HCT116 (cell line): Measurements from ENCODE around the gene CBL. TPM values are rescaled to one million over a fixed set of nuclear protein-coding genes. Genes with fewer than 3 reads are reported as not detected.

ENCODE experiments used
- ATAC-seq: fragments of 200-7000 bp; cut with Tn5 transposase; 2 replicates; pipeline ENCODE4 v1.9.1; 2020; ENCODE audit warnings: mild to moderate bottlenecking, moderate library complexity
- BruUV-seq: library from RNA; stranded (reverse); fragments of 400-500 nt; replicated peaks from 2 replicates; lab custom pipeline; 2021; lab: Mats Ljungman, UMichigan
- CTCF ChIA-PET: fragments of 300-600 bp; sonication (Branson Sonifier 250); formaldehyde crosslinking; loops from one replicate; lab custom pipeline; 2021; ENCODE audit warnings: antibody characterized with exemption; lab: Charles Lee
- POLR2A ChIA-PET: fragments of 300-600, 350-600 bp; sonication (Branson Sonifier 250); formaldehyde crosslinking; loops from one replicate; lab custom pipeline; 2021; ENCODE audit warnings: antibody characterized with exemption; lab: Charles Lee
- RAD21 ChIA-PET, 2 experiments: fragments of 300-600 bp; sonication (Branson Sonifier 250); formaldehyde crosslinking; loops; one replicate each; lab custom pipeline; 2023; ENCODE audit warnings: low total read pairs in 2 of 2; ENCODE audit not compliant: uncharacterized antibody in 2 of 2, unreplicated experiment in 2 of 2, low non-redundant PET in 1 of 2; lab: Charles Lee
- DNase-seq: peaks from one replicate; pipeline ENCODE4 v3.0.0-alpha.2; 2010; ENCODE audit warnings: low read depth, low spot score
- H2AFZ ChIP-seq: fragments of 200-600 bp; shearing (Covaris generic), sonication (generic); 2 replicates; pipeline ENCODE4 v1.6.1; 2017; ENCODE audit warnings: low read depth, mixed run types, mixed read lengths, antibody characterized with exemption, low read length; ENCODE audit not compliant: poor library complexity, severe bottlenecking
- H3K27ac ChIP-seq: 2 replicates; pipeline ENCODE4 v1.5.1; 2012; ENCODE audit warnings: low read depth, low read length
- H3K27me3 ChIP-seq: fragments of 200-600 bp; sonication (generic); 2 replicates; pipeline ENCODE4 v1.6.1; 2016; ENCODE audit warnings: mixed run types, low read length, mixed read lengths; ENCODE audit not compliant: insufficient read depth
- H3K36me3 ChIP-seq, 2 experiments: fragments of 200-500 bp in 1 of 2; fragments of 200-600 bp in 1 of 2; sonication (Bioruptor generic) in 1 of 2; sonication (generic) in 1 of 2; 2 replicates each; pipeline versions ENCODE4 v1.5.1 to v1.6.1; 2014 to 2016; ENCODE audit warnings: low read length in 2 of 2, inconsistent platforms in 1 of 2, mixed read lengths in 1 of 2, mixed run types in 1 of 2; ENCODE audit not compliant: insufficient read depth in 2 of 2, control insufficient read depth in 1 of 2
- H3K4me1 ChIP-seq, 2 experiments: fragments of 200-600 bp in 1 of 2; sonication (generic) in 1 of 2; 2 replicates each; pipeline versions ENCODE4 v1.5.1 to v1.6.1; 2012 to 2017; ENCODE audit warnings: low read length in 2 of 2, inconsistent platforms in 1 of 2, mild to moderate bottlenecking in 1 of 2, mixed read lengths in 1 of 2, mixed run types in 1 of 2, moderate library complexity in 1 of 2; ENCODE audit not compliant: insufficient read depth in 2 of 2, control insufficient read depth in 1 of 2
- H3K4me2 ChIP-seq: fragments of 200-600 bp; sonication (generic); 2 replicates; pipeline ENCODE4 v1.6.1; 2017; ENCODE audit warnings: mixed run types, low read length, mixed read lengths
- H3K4me3 ChIP-seq, 2 experiments: fragments of 200-600 bp in 1 of 2; sonication (generic) in 1 of 2; replicated peaks in 1 of 2; 2 replicates each; pipeline ENCODE4 v1.5.1; 2011 to 2016; ENCODE audit warnings: low read length in 2 of 2, control low read depth in 1 of 2, low read depth in 1 of 2, mild to moderate bottlenecking in 1 of 2, mixed read lengths in 1 of 2, mixed run types in 1 of 2
- H3K79me2 ChIP-seq: fragments of 200-600 bp; sonication (generic); 2 replicates; pipeline ENCODE4 v1.6.1; 2017; ENCODE audit warnings: mild to moderate bottlenecking, mixed run types, low read length, moderate library complexity, mixed read lengths; ENCODE audit not compliant: insufficient read depth
- H3K9ac ChIP-seq: fragments of 200-600 bp; sonication (generic); 2 replicates; pipeline ENCODE4 v1.6.1; 2016; ENCODE audit warnings: low read length, mixed read lengths
- H3K9me2 ChIP-seq: fragments of 200-600 bp; sonication (generic), shearing (Covaris generic); 2 replicates; pipeline ENCODE4 v1.6.1; 2017; ENCODE audit warnings: mixed run types, mild to moderate bottlenecking, moderate library complexity; ENCODE audit not compliant: insufficient read depth
- H3K9me3 ChIP-seq, 2 experiments: fragments of 200-500 bp in 1 of 2; fragments of 200-600 bp in 1 of 2; sonication (Bioruptor generic) in 1 of 2; sonication (generic) in 1 of 2; 2 replicates each; pipeline ENCODE4 v1.6.1; 2014 to 2017; ENCODE audit warnings: low read length in 2 of 2, mixed read lengths in 2 of 2, inconsistent platforms in 1 of 2, low read depth in 1 of 2, mild to moderate bottlenecking in 1 of 2, mixed run types in 1 of 2, moderate library complexity in 1 of 2; ENCODE audit not compliant: control insufficient read depth in 1 of 2, insufficient read depth in 1 of 2
- H4K20me1 ChIP-seq: fragments of 200-600 bp; sonication (generic), shearing (Covaris generic); 2 replicates; pipeline ENCODE4 v1.6.1; 2017; ENCODE audit warnings: mixed run types, mild to moderate bottlenecking, moderate library complexity; ENCODE audit not compliant: insufficient read depth
- ATF3 ChIP-seq: IDR thresholded peaks from 2 replicates; pipeline ENCODE4 v1.6.1; 2012
- EGR1 ChIP-seq: IDR thresholded peaks from 2 replicates; pipeline ENCODE4 v1.6.1; 2012; ENCODE audit warnings: low read depth
- EZH2 ChIP-seq: fragments of 200-600 bp; sonication (generic); IDR thresholded peaks from 2 replicates; pipeline ENCODE4 v1.6.1; 2017; ENCODE audit warnings: antibody characterized with exemption, mixed run types
- POLR2A ChIP-seq: IDR thresholded peaks from 2 replicates; pipeline ENCODE4 v1.7.0; 2011; ENCODE audit warnings: borderline replicate concordance; ENCODE audit not compliant: insufficient read depth, insufficient read length; ENCODE audit errors: extremely low read depth
- POLR2AphosphoS5 ChIP-seq: IDR thresholded peaks from 2 replicates; pipeline ENCODE4 v1.6.1; 2011; ENCODE audit warnings: mild to moderate bottlenecking, low read depth, low read length, moderate library complexity
- REST ChIP-seq: IDR thresholded peaks from 2 replicates; pipeline ENCODE4 v1.6.1; 2012; ENCODE audit warnings: low read depth
- SIN3A ChIP-seq: IDR thresholded peaks from 2 replicates; pipeline ENCODE4 v1.6.1; 2012; ENCODE audit warnings: low read depth
- TCF7L2 ChIP-seq: IDR thresholded peaks from 2 replicates; pipeline ENCODE4 v1.7.0; 2011; ENCODE audit warnings: borderline replicate concordance, inconsistent platforms; ENCODE audit not compliant: insufficient read depth, insufficient read length; ENCODE audit errors: extremely low read depth
- intact Hi-C: fragments of 100-400 bp; cut with micrococcal nuclease; formaldehyde crosslinking; loops from 2 replicates; pipeline ENCODE4 v1.10.0; 2022
- total RNA-seq: library from RNA; stranded (reverse); gene quantifications from one replicate; pipeline ENCODE4 v1.2.1, GENCODE V29; 2021; ENCODE audit not compliant: unreplicated experiment

CBL gene
- total RNA-seq, 1 experiment from 2014 or later: 31.1 TPM

GRCh38 chr11:119193001-119193400 is 13.1 kb upstream of the CBL start:
- no peak overlapping the region for H3K4me3 ChIP-seq
- RAD21 ChIA-PET: interaction anchor here in 1 of 2 experiments (0.6 kb wide), 1 partner anchor 9 kb away, joined by 3 read pairs; no protein-coding TSS in a partner anchor
- ATAC-seq (no peak), DNase-seq (no peak)
- no TSS peak for BruUV-seq
- H4K20me1 ChIP-seq: no peaks in the 10 kb centered on the region
- POLR2A ChIA-PET: no interaction called here
- no peaks in the 10 kb centered on the region for H3K36me3 ChIP-seq
- CTCF ChIA-PET: no interaction called here
- no peak overlapping the region for H3K4me2 ChIP-seq
- TF ChIP-seq POLR2A: no peak
- TF ChIP-seq, all 23 proteins: peak for 0
- Histone ChIP-seq H3K9me3 (no peaks in the 10 kb centered on the region), H3K4me1 (peaks cover 11 to 34% of the 10 kb centered on the region in 2 experiments), H3K27me3 (no peaks in the 10 kb centered on the region), H3K27ac (no peak overlapping the region), H3K9me2 (no peaks in the 10 kb centered on the region), H3K9ac (no peak overlapping the region), H2AFZ (no peak overlapping the region), H3K79me2 (no peaks in the 10 kb centered on the region)
- intact Hi-C loops: no loop called here

GRCh38 chr11:119193626-119194025 is 12.5 kb upstream of the CBL start:
- H3K4me1 ChIP-seq: peaks cover 11 to 34% of the 10 kb centered on the region in 2 experiments
- no peak overlapping the region for H3K9ac ChIP-seq
- ATAC-seq (no peak), DNase-seq (no peak)
- CTCF ChIA-PET: no interaction called here
- no peaks in the 10 kb centered on the region for H3K9me3 ChIP-seq
- no peaks in the 10 kb centered on the region for H3K79me2 ChIP-seq
- intact Hi-C loops: no loop called here
- no peaks in the 10 kb centered on the region for H3K9me2 ChIP-seq
- TF ChIP-seq EGR1 (no peak), SIN3A (no peak), POLR2AphosphoS5 (no peak), REST (no peak), TCF7L2 (no peak), ATF3 (no peak), POLR2A (no peak), EZH2 (no peak)
- RAD21 ChIA-PET: interaction anchor here in 1 of 2 experiments (0.6 kb wide), 1 partner anchor 8 kb away, joined by 3 read pairs; no protein-coding TSS in a partner anchor
- no peak overlapping the region for H3K27ac ChIP-seq
- BruUV-seq: no TSS peak
- no peak overlapping the region for H3K4me2 ChIP-seq
- H2AFZ ChIP-seq: no peak overlapping the region
- no peaks in the 10 kb centered on the region for H4K20me1 ChIP-seq
- POLR2A ChIA-PET: interaction anchor here (0.7 kb wide), 2 partner anchors 91 to 305 kb away, joined by 3 to 6 read pairs; no protein-coding TSS in a partner anchor
- H3K27me3 ChIP-seq: no peaks in the 10 kb centered on the region
- H3K36me3 ChIP-seq: no peaks in the 10 kb centered on the region
- no peak overlapping the region for H3K4me3 ChIP-seq
